Activated B cell treated with CpG ODN at 0.5 μM for 24 hours (primary cell): Measurements from ENCODE around the gene ZNF555. TPM values are rescaled to one million over a fixed set of nuclear protein-coding genes. Genes with fewer than 3 reads are reported as not detected.
A peak's percentile ranks its signal among the peaks of the same experiment; 100 is the strongest.
"Not testable (repeated sequence)": the region's sequence is repeated elsewhere in the genome, so short reads cannot be mapped to it uniquely, and the experiment has no call there.

ENCODE experiments used
- ATAC-seq: fragments of 200-7000 bp; cut with Tn5 transposase; one replicate; pipeline ENCODE4 v1.10.0; 2021; ENCODE audit warnings: low read depth, mild to moderate bottlenecking, moderate library complexity
- CTCF ChIA-PET: fragments of 350-600 bp; sonication (Branson Sonifier 250); formaldehyde crosslinking; loops from one replicate; lab custom pipeline; 2021; ENCODE audit warnings: antibody characterized with exemption; lab: Charles Lee
- POLR2A ChIA-PET: fragments of 350-600 bp; sonication (Branson Sonifier 250); formaldehyde crosslinking; loops from one replicate; lab custom pipeline; 2021; ENCODE audit warnings: antibody characterized with exemption; lab: Charles Lee
- DNase-seq: peaks from one replicate; pipeline ENCODE4 v3.0.0; 2022
- H3K27ac Mint-ChIP-seq: one replicate; pipeline ENCODE4 v1.8.0; 2020; ENCODE audit warnings: mixed read lengths
- H3K27me3 Mint-ChIP-seq: one replicate; pipeline ENCODE4 v1.8.0; 2021; ENCODE audit warnings: mixed read lengths
- H3K36me3 Mint-ChIP-seq: one replicate; pipeline ENCODE4 v1.8.0; 2021; ENCODE audit warnings: low read depth, mixed read lengths
- H3K4me1 Mint-ChIP-seq: one replicate; pipeline ENCODE4 v1.8.0; 2021; ENCODE audit warnings: mixed read lengths
- H3K4me3 Mint-ChIP-seq: one replicate; pipeline ENCODE4 v1.8.0; 2020; ENCODE audit warnings: mild to moderate bottlenecking, mixed read lengths
- H3K9me3 Mint-ChIP-seq: one replicate; pipeline ENCODE4 v1.8.0; 2020; ENCODE audit warnings: mixed read lengths
- CTCF ChIP-seq: fragments of 200-600 bp; IDR thresholded peaks from one replicate; pipeline ENCODE4 v1.8.0; 2022; ENCODE audit warnings: antibody characterized with exemption, mild to moderate bottlenecking
- intact Hi-C: fragments of 100-400 bp; cut with micrococcal nuclease; formaldehyde crosslinking; loops from one replicate; pipeline ENCODE4 v1.15.1; 2024
- total RNA-seq: library from RNA; stranded (reverse); gene quantifications from 2 replicates; pipeline ENCODE4 v1.2.3, GENCODE V29; 2022

The ZNF555 gene
- total RNA-seq, 1 donor from 2014 or later: 8.4 TPM

- no peak for ATAC-seq
- Mint-ChIP-seq H3K36me3 (no peaks in the 10 kb centered on the region), H3K9me3 (no peaks in the 10 kb centered on the region), H3K4me1 (peaks cover 3% of the 10 kb centered on the region), H3K27me3 (peaks cover 6% of the 10 kb centered on the region), H3K27ac (no peak overlapping the region), H3K4me3 (no peak overlapping the region)
- TF ChIP-seq CTCF: no peak
- CTCF ChIA-PET: interaction anchor here (0.7 kb wide), 1 partner anchor 221 kb away, joined by 3 read pairs; no protein-coding TSS in a partner anchor
- intact Hi-C loops: loop anchor here (5.0 kb wide), 1 partner anchor 207 kb away; no protein-coding TSS in a partner anchor
- no peak for DNase-seq
- POLR2A ChIA-PET: no interaction called here
These were observed 28.3 kb downstream of the ZNF555 start for GRCh38 chr19:2869618-2870017.

GRCh38 chr19:2872175-2872574, 30.9 kb downstream of the ZNF555 start:
- CTCF ChIA-PET: interaction anchor here (1.3 to 1.9 kb wide), 2 partner anchors 91 to 224 kb away, joined by 5 to 20 read pairs; no protein-coding TSS in a partner anchor
- H3K4me1 Mint-ChIP-seq, ATAC-seq, H3K9me3 Mint-ChIP-seq, H3K36me3 Mint-ChIP-seq, H3K4me3 Mint-ChIP-seq, H3K27me3 Mint-ChIP-seq, H3K27ac Mint-ChIP-seq: not testable (repeated sequence)
- intact Hi-C loops: loop anchor here (1.0 to 5.0 kb wide), 3 partner anchors 53 to 210 kb away; partner anchors contain the start of gene ZNF554
- DNase-seq: peak; percentile 24
- POLR2A ChIA-PET: interaction anchor here (0.8 kb wide), 1 partner anchor 224 kb away, joined by 3 read pairs; no protein-coding TSS in a partner anchor

- TF ChIP-seq CTCF: no peak
- H3K9me3 Mint-ChIP-seq: peaks cover 12% of the 10 kb centered on the region
- no peaks in the 10 kb centered on the region for H3K36me3 Mint-ChIP-seq
- H3K4me3 Mint-ChIP-seq: no peak overlapping the region
- POLR2A ChIA-PET: no interaction called here
- DNase-seq (no peak), ATAC-seq (no peak)
- H3K27me3 Mint-ChIP-seq: no peaks in the 10 kb centered on the region
- intact Hi-C loops: no loop called here
- CTCF ChIA-PET: no interaction called here
- H3K4me1 Mint-ChIP-seq: no peaks in the 10 kb centered on the region
- H3K27ac Mint-ChIP-seq: no peak overlapping the region
These were observed 36.4 kb downstream of the ZNF555 start for GRCh38 chr19:2877398-2878331.

GRCh38 chr19:2883686-2884439, 42.6 kb downstream of the ZNF555 start:
- CTCF ChIA-PET: no interaction called here
- no peak for TF ChIP-seq CTCF
- H3K36me3 Mint-ChIP-seq: no peaks in the 10 kb centered on the region
- H3K27ac Mint-ChIP-seq: no peak overlapping the region
- no peak for DNase-seq
- no peak for ATAC-seq
- POLR2A ChIA-PET: no interaction called here
- H3K27me3 Mint-ChIP-seq: no peaks in the 10 kb centered on the region
- intact Hi-C loops: no loop called here
- H3K9me3 Mint-ChIP-seq: peaks cover 3% of the 10 kb centered on the region
- H3K4me1 Mint-ChIP-seq: peaks cover 18% of the 10 kb centered on the region
- no peak overlapping the region for H3K4me3 Mint-ChIP-seq

- DNase-seq: no peak
- CTCF ChIA-PET: no interaction called here
- H3K27ac Mint-ChIP-seq: no peak overlapping the region
- no peaks in the 10 kb centered on the region for H3K36me3 Mint-ChIP-seq
- no peak for ATAC-seq
- H3K4me1 Mint-ChIP-seq: peaks cover 20% of the 10 kb centered on the region
- no peaks in the 10 kb centered on the region for H3K9me3 Mint-ChIP-seq
- no peaks in the 10 kb centered on the region for H3K27me3 Mint-ChIP-seq
- POLR2A ChIA-PET: no interaction called here
- no peak overlapping the region for H3K4me3 Mint-ChIP-seq
- intact Hi-C loops: loop anchor here (2.0 kb wide), 2 partner anchors 65 to 219 kb away; no protein-coding TSS in a partner anchor
- TF ChIP-seq CTCF: no peak
These were observed 44.5 kb downstream of the ZNF555 start for GRCh38 chr19:2885736-2886135.
